Transverse colon (tissue), 4 donors: ENCODE results near the gene KDM5C. TPM values are rescaled to one million over a fixed set of nuclear protein-coding genes. Genes with fewer than 3 reads are reported as not detected.

ENCODE experiments used
- DNase-seq: peaks from one replicate; pipeline ENCODE4 v3.0.0-alpha.2; 2019
- H3K27ac ChIP-seq, 4 donors: fragments of 200-600 bp; sonication (generic); 2 replicates each; pipeline ENCODE4 v1.5.1; 2016 to 2018; ENCODE audit warnings: inconsistent platforms in 4 of 4
- H3K27me3 ChIP-seq: fragments of 200-600 bp; sonication (generic); 2 replicates; pipeline ENCODE4 v1.5.1; 2017; ENCODE audit warnings: inconsistent platforms
- H3K36me3 ChIP-seq, 4 donors: fragments of 200-600 bp; sonication (generic); 2 replicates each; pipeline ENCODE4 v1.5.1; 2017 to 2019; ENCODE audit warnings: inconsistent platforms in 4 of 4
- H3K4me1 ChIP-seq, 4 donors: fragments of 200-600 bp; sonication (generic); 2 replicates each; pipeline ENCODE4 v1.5.1; 2017 to 2020; ENCODE audit warnings: inconsistent platforms in 4 of 4
- H3K4me3 ChIP-seq, 4 donors: fragments of 200-600 bp; sonication (generic); 1 replicate in 1 of 4; 2 replicates in 3 of 4; pipeline versions ENCODE4 v1.5.1 to v1.6.1; 2017 to 2019; ENCODE audit warnings: inconsistent platforms in 4 of 4
- H3K9me3 ChIP-seq, 2 donors: fragments of 200-600 bp; sonication (generic); 2 replicates each; pipeline ENCODE4 v1.5.1; 2017 to 2019; ENCODE audit warnings: inconsistent platforms in 2 of 2
- CTCF ChIP-seq, 5 experiments: fragments of 200-600 bp in 3 of 5; fragments of 450-650 bp in 2 of 5; sonication (generic) in 3 of 5; IDR thresholded peaks; 1 replicate in 2 of 5; 2 replicates in 3 of 5; pipeline ENCODE4 v1.5.1; 2016 to 2017; ENCODE audit warnings: antibody characterized with exemption in 5 of 5, inconsistent platforms in 3 of 5, mild to moderate bottlenecking in 2 of 5, moderate library complexity in 1 of 5
- EP300 ChIP-seq: sonication (generic); formaldehyde crosslinking; IDR thresholded peaks from one replicate; pipeline ENCODE4 v1.6.1; 2017; ENCODE audit warnings: antibody characterized with exemption, low read depth
- POLR2A ChIP-seq: fragments of 450-650 bp; IDR thresholded peaks from one replicate; pipeline ENCODE4 v1.6.1; 2016; ENCODE audit warnings: antibody characterized with exemption, mild to moderate bottlenecking, moderate library complexity
- POLR2AphosphoS5 ChIP-seq, 3 donors: sonication (generic); formaldehyde crosslinking; IDR thresholded peaks; one replicate each; pipeline ENCODE4 v1.6.1; 2016; ENCODE audit warnings: antibody characterized with exemption in 3 of 3
- WGBS, 2 donors: methylation state at CpG; one replicate each; pipeline ENCODE4 v1.1.5; 2018; ENCODE audit warnings: low coverage in 1 of 2; 5-methylcytosine and 5-hydroxymethylcytosine counted together
- in situ Hi-C, 4 donors: fragments of 200-750 bp; cut with MboI; loops; one replicate each; pipeline versions ENCODE4 v1.15.0 to v1.15.1; 2017; ENCODE audit warnings: low sequenced_read_pairs in 3 of 4, low pct_ligation_motif_present in 1 of 4, low pct_unique_long_range_greater_than_20kb in 1 of 4
- intact Hi-C: fragments of 100-400 bp; cut with DNase I; formaldehyde crosslinking; loops from one replicate; pipeline ENCODE4 v1.15.1; 2023; ENCODE audit warnings: low total_unique reads
- total RNA-seq, 4 donors: library from RNA; depleted of rRNA; stranded (reverse); fragments of >200 nt; gene quantifications; one replicate each; pipeline ENCODE4 v1.1.0, GENCODE V29; 2016

KDM5C gene
- total RNA-seq, 4 donors from 2014 or later, result 68.4 to 387 (median 124) TPM

GRCh38 chrX:53266914-53267313, 41.9 kb upstream of the KDM5C start:
- Histone ChIP-seq H3K9me3 (no peaks in the 10 kb centered on the region), H3K36me3 (no peaks in the 10 kb centered on the region), H3K27ac (peak overlapping the region; percentile 41 to 69 (median 56)), H3K4me3 (no peak overlapping the region), H3K27me3 (no peaks in the 10 kb centered on the region), H3K4me1 (peaks cover 0 to 20% (median 6%) of the 10 kb centered on the region in 4 donors)
- in situ Hi-C loops (no loop called here), intact Hi-C loops (no loop called here)
- TF ChIP-seq EP300 (no peak), POLR2AphosphoS5 (IDR thresholded peaks at IDR 0.05) (no peak), POLR2A (no peak), CTCF (IDR thresholded peaks at IDR 0.05) (no peak)
- WGBS, 2 donors, result 65% methylated on average over 11 of the region's 11 CpGs; no CpG with 5 or more reads in 1 of the 2 donors
- no peak for DNase-seq

GRCh38 chrX:53265771-53266574, 41.0 kb upstream of the KDM5C start:
- no peaks in the 10 kb centered on the region for H3K9me3 ChIP-seq
- 38% methylated on average over 8 of the region's 8 CpGs; no CpG with 5 or more reads in 1 of the 2 donors for WGBS, 2 donors
- intact Hi-C loops, result no loop called here
- peaks cover 0 to 20% (median 6%) of the 10 kb centered on the region in 4 donors for H3K4me1 ChIP-seq
- H3K4me3 ChIP-seq, result no peak overlapping the region
- no peak for DNase-seq
- H3K27me3 ChIP-seq, result no peaks in the 10 kb centered on the region
- TF ChIP-seq CTCF (IDR thresholded peaks at IDR 0.05) (no peak), EP300 (no peak), POLR2AphosphoS5 (IDR thresholded peaks at IDR 0.05) (no peak), POLR2A (no peak)
- in situ Hi-C loops, result no loop called here
- no peaks in the 10 kb centered on the region for H3K36me3 ChIP-seq
- H3K27ac ChIP-seq, result peak overlapping the region; percentile 41 to 69 (median 56)

GRCh38 chrX:53263597-53264094, 38.6 kb upstream of the KDM5C start:
- no peak for DNase-seq
- Histone ChIP-seq H3K36me3 (no peaks in the 10 kb centered on the region), H3K9me3 (no peaks in the 10 kb centered on the region), H3K4me3 (no peak overlapping the region), H3K27ac (no peak overlapping the region), H3K4me1 (peaks cover 0 to 20% (median 6%) of the 10 kb centered on the region in 4 donors), H3K27me3 (no peaks in the 10 kb centered on the region)
- WGBS, 2 donors, result 62% methylated on average over 11 of the region's 11 CpGs; no CpG with 5 or more reads in 1 of the 2 donors
- intact Hi-C loops, result no loop called here
- TF ChIP-seq CTCF (IDR thresholded peaks at IDR 0.05), result no peak
- TF ChIP-seq POLR2A, result no peak
- no peak for TF ChIP-seq POLR2AphosphoS5 (IDR thresholded peaks at IDR 0.05)
- TF ChIP-seq EP300, result no peak
- in situ Hi-C loops, result no loop called here

- H3K27me3 ChIP-seq, result no peaks in the 10 kb centered on the region
- intact Hi-C loops (no loop called here), in situ Hi-C loops (no loop called here)
- H3K4me3 ChIP-seq, result no peak overlapping the region
- TF ChIP-seq EP300 (no peak), CTCF (IDR thresholded peaks at IDR 0.05) (no peak), POLR2A (no peak)
- DNase-seq, result no peak
- no peak overlapping the region for H3K27ac ChIP-seq
- WGBS, 2 donors, result 45% methylated on average over 8 of the region's 8 CpGs; no CpG with 5 or more reads in 1 of the 2 donors
- no peaks in the 10 kb centered on the region for H3K36me3 ChIP-seq
- peaks cover 0 to 20% (median 6%) of the 10 kb centered on the region in 4 donors for H3K4me1 ChIP-seq
- H3K9me3 ChIP-seq, result no peaks in the 10 kb centered on the region
These were observed 37.9 kb upstream of the KDM5C start for GRCh38 chrX:53262918-53263394.
